ENCODE data around the gene ARHGAP27.

DNA sequence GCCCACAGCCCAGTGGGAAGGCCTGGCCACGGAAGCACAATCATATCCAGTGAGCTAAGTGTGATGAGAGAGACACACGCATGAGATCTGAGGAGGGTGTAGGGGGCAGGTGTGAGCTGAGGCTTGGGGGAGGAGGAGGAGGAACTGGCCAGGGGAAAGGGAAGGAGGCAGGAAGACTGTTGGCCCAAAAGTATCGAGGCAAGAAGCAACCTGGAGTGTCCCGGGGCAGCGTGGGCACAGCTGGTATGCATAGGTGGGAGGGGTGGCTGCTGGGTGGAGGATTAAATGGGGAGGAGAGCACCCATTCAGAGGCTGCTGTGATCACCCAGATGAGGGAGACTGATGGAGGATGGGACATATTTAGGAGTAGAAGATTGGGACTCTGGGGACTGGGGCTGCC lies 41.4 kb downstream of the ARHGAP27 start:
- TF ChIP-seq POLR2A (IDR thresholded peaks at IDR 0.05; ENCODE audit: low read depth) (no peak), EP300 (IDR thresholded peaks at IDR 0.05) (no peak), POLR2AphosphoS5 (IDR thresholded peaks at IDR 0.05) (no peak)
- TF ChIP-seq, protein P1, sequence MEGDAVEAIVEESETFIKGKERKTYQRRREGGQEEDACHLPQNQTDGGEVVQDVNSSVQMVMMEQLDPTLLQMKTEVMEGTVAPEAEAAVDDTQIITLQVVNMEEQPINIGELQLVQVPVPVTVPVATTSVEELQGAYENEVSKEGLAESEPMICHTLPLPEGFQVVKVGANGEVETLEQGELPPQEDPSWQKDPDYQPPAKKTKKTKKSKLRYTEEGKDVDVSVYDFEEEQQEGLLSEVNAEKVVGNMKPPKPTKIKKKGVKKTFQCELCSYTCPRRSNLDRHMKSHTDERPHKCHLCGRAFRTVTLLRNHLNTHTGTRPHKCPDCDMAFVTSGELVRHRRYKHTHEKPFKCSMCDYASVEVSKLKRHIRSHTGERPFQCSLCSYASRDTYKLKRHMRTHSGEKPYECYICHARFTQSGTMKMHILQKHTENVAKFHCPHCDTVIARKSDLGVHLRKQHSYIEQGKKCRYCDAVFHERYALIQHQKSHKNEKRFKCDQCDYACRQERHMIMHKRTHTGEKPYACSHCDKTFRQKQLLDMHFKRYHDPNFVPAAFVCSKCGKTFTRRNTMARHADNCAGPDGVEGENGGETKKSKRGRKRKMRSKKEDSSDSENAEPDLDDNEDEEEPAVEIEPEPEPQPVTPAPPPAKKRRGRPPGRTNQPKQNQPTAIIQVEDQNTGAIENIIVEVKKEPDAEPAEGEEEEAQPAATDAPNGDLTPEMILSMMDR (IDR thresholded peaks at IDR 0.05), result no peak

Measured in esophagus muscularis mucosa (tissue), 4 donors.